ENCODE measurements around the gene NDRG2. TPM values are rescaled to one million over a fixed set of nuclear protein-coding genes. Genes with fewer than 3 reads are reported as not detected.

NDRG2 gene
- total and polyA plus RNA-seq, 9 of the 15 experiments (the other 6 are each of a cell fraction or from before 2014, with no cell fraction given) = 10.1 to 105 (median 41.0) TPM

DNA sequence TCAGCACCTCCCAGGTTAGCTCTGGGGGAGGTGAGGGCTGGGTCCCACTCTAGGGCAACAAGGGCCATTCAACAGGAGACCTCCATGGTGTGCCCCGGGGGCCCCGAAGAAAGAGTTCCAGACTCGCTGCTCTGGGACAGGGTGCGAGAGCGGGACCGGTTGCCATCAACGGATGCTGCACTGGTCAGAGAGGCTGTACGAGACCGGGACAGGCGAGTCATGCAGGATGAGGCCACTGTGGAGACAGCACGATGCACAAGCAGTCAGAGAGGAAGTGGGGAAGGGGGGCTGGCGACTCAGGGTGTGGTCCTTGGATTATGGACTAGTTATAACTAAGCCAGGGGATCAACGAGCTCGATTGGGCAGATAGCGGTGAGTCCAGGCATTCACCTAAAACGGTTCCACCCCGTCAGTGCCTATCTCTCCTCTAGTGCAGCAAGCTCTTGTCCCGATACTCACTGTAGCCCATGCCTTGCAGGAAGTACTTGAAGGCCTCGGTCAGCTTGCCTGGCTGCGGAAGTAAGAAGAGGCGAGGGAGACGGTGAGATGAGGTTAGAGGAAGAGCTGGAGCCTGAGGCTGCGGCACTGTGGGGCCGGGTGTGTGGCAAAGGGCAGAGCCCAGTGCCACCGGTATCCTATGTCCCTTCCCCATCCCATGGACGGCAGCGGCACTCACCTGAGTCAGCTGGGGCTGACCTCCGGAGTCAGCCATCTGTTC is 7.2 kb downstream of the NDRG2 start:
- H3K4me2 ChIP-seq (ENCODE audit: insufficient read depth, low read length) = no peak overlapping the region
- BruUV-seq (replicated peaks) = no TSS peak
- H3K9ac ChIP-seq (ENCODE audit: insufficient read depth in 1 of 2, low read depth in 2 of 2, low read length in 2 of 2) = no peak overlapping the region
- no peak for ATAC-seq
- peaks cover 5 to 12% of the 10 kb centered on the region in 2 experiments; a peak in 3 of 5 replicates for H3K4me1 ChIP-seq (replicated peaks in 1 of 2; ENCODE audit: control insufficient read depth in 2 of 2, insufficient read depth in 2 of 2, low read length in 2 of 2)
- H3K79me2 ChIP-seq (ENCODE audit: control insufficient read depth, insufficient read depth, low read length) = 0 out of 3 replicates have a peak, but pooled peaks cover under 1% of the 10 kb centered on the region
- in situ Hi-C loops (cut with MboI) (no loop called here), intact Hi-C loops (cut with micrococcal nuclease) (no loop called here)
- no peak overlapping the region for H3K4me3 ChIP-seq
- peaks cover 37% of the 10 kb centered on the region; the same call in 1 of the 3 replicates for H3K36me3 ChIP-seq (ENCODE audit: control insufficient read depth, insufficient read depth, low read length)
- no peaks in the 10 kb centered on the region for H3K9me1 ChIP-seq (ENCODE audit: control insufficient read depth, insufficient read depth, low read length)
- CTCF ChIA-PET (ENCODE audit: low intra/inter-chr PET ratio) = no interaction called here
- POLR2A ChIA-PET = interaction anchor here (0.8 to 1.2 kb wide), 3 partner anchors 18 to 22 kb away, joined by 3 to 4 read pairs (median 4); no protein-coding TSS in a partner anchor
- H3K9me3 ChIP-seq (replicated peaks; ENCODE audit: control insufficient read depth, insufficient read depth, low read depth, low read length) = no peaks in the 10 kb centered on the region
- H4K20me1 ChIP-seq (replicated peaks; ENCODE audit: control insufficient read depth, insufficient read depth, low read length) = no peaks in the 10 kb centered on the region
- no peak for DNase-seq (ENCODE audit: extremely low read depth in 1 of 4, low spot score in 3 of 4)
- no peak for FAIRE-seq
- H3K27me3 ChIP-seq (ENCODE audit: control insufficient read depth in 2 of 2, insufficient read depth in 2 of 2, low read length in 2 of 2) = no peaks in the 10 kb centered on the region
- WGBS (ENCODE audit: insufficient coverage, low coverage, missing lambda C conversion rate) = 79% methylated on average over 18 of the region's 28 CpGs
- no peak overlapping the region for H2AFZ ChIP-seq (ENCODE audit: low read depth, low read length)
- H3K27ac ChIP-seq (ENCODE audit: extremely low read depth, low read depth, low read length) = no peak overlapping the region
- TF ChIP-seq ZNF212 (CRISPR knock-in tag; IDR thresholded peaks at IDR 0.05) = no peak
- no peak for TF ChIP-seq ZNF408 (CRISPR knock-in tag; IDR thresholded peaks at IDR 0.05; ENCODE audit: low read depth)
- TF ChIP-seq, protein P1, sequence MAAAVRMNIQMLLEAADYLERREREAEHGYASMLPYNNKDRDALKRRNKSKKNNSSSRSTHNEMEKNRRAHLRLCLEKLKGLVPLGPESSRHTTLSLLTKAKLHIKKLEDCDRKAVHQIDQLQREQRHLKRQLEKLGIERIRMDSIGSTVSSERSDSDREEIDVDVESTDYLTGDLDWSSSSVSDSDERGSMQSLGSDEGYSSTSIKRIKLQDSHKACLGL (CRISPR knock-in tag; IDR thresholded peaks at IDR 0.05; ENCODE audit: borderline replicate concordance, poor library complexity, severe bottlenecking) = no peak
- TF ChIP-seq GTF2A2 (tag; IDR thresholded peaks at IDR 0.05) = no peak
- TF ChIP-seq RBM17 (IDR thresholded peaks at IDR 0.05; ENCODE audit: borderline replicate concordance, low read depth, low read length) = no peak
- TF ChIP-seq TEAD4 (IDR thresholded peaks at IDR 0.05; ENCODE audit: low read length) = no peak
- no peak for TF ChIP-seq TEAD4 (CRISPR knock-in tag; IDR thresholded peaks at IDR 0.05; ENCODE audit: borderline replicate concordance)
- no peak for TF ChIP-seq ZC3H8 (IDR thresholded peaks at IDR 0.05)
- TF ChIP-seq, protein P2, sequence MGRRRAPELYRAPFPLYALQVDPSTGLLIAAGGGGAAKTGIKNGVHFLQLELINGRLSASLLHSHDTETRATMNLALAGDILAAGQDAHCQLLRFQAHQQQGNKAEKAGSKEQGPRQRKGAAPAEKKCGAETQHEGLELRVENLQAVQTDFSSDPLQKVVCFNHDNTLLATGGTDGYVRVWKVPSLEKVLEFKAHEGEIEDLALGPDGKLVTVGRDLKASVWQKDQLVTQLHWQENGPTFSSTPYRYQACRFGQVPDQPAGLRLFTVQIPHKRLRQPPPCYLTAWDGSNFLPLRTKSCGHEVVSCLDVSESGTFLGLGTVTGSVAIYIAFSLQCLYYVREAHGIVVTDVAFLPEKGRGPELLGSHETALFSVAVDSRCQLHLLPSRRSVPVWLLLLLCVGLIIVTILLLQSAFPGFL (CRISPR knock-in tag; IDR thresholded peaks at IDR 0.05) = no peak
- TF ChIP-seq, protein P3, sequence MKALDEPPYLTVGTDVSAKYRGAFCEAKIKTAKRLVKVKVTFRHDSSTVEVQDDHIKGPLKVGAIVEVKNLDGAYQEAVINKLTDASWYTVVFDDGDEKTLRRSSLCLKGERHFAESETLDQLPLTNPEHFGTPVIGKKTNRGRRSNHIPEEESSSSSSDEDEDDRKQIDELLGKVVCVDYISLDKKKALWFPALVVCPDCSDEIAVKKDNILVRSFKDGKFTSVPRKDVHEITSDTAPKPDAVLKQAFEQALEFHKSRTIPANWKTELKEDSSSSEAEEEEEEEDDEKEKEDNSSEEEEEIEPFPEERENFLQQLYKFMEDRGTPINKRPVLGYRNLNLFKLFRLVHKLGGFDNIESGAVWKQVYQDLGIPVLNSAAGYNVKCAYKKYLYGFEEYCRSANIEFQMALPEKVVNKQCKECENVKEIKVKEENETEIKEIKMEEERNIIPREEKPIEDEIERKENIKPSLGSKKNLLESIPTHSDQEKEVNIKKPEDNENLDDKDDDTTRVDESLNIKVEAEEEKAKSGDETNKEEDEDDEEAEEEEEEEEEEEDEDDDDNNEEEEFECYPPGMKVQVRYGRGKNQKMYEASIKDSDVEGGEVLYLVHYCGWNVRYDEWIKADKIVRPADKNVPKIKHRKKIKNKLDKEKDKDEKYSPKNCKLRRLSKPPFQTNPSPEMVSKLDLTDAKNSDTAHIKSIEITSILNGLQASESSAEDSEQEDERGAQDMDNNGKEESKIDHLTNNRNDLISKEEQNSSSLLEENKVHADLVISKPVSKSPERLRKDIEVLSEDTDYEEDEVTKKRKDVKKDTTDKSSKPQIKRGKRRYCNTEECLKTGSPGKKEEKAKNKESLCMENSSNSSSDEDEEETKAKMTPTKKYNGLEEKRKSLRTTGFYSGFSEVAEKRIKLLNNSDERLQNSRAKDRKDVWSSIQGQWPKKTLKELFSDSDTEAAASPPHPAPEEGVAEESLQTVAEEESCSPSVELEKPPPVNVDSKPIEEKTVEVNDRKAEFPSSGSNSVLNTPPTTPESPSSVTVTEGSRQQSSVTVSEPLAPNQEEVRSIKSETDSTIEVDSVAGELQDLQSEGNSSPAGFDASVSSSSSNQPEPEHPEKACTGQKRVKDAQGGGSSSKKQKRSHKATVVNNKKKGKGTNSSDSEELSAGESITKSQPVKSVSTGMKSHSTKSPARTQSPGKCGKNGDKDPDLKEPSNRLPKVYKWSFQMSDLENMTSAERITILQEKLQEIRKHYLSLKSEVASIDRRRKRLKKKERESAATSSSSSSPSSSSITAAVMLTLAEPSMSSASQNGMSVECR (CRISPR knock-in tag; IDR thresholded peaks at IDR 0.05) = no peak
- no peak for TF ChIP-seq FOXK1 (CRISPR knock-in tag; IDR thresholded peaks at IDR 0.05; ENCODE audit: borderline replicate concordance)
- no peak for TF ChIP-seq HNRNPUL1 (IDR thresholded peaks at IDR 0.05; ENCODE audit: low read length)
- no peak for TF ChIP-seq ZNF778 (CRISPR knock-in tag; IDR thresholded peaks at IDR 0.05)
- TF ChIP-seq, protein P4, sequence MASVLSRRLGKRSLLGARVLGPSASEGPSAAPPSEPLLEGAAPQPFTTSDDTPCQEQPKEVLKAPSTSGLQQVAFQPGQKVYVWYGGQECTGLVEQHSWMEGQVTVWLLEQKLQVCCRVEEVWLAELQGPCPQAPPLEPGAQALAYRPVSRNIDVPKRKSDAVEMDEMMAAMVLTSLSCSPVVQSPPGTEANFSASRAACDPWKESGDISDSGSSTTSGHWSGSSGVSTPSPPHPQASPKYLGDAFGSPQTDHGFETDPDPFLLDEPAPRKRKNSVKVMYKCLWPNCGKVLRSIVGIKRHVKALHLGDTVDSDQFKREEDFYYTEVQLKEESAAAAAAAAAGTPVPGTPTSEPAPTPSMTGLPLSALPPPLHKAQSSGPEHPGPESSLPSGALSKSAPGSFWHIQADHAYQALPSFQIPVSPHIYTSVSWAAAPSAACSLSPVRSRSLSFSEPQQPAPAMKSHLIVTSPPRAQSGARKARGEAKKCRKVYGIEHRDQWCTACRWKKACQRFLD (CRISPR knock-in tag; IDR thresholded peaks at IDR 0.05) = no peak
- no peak for TF ChIP-seq ZNF232 (CRISPR knock-in tag; IDR thresholded peaks at IDR 0.05)

All from K562 (cell line).